Measurements from ENCODE around the gene TUBGCP4.

Gene TUBGCP4

GRCh38 chr15:43420876-43421275 lies 50.0 kb downstream of the TUBGCP4 start:
- TF ChIP-seq FOXP2 (optimal IDR thresholded peaks at IDR 0.05; ENCODE audit: borderline replicate concordance, extremely low read depth, extremely low read length, insufficient read depth) (no peak), TAF1 (IDR thresholded peaks at IDR 0.05; ENCODE audit: borderline replicate concordance, insufficient read depth, low read length) (no peak), REST (IDR thresholded peaks at IDR 0.05; ENCODE audit: insufficient read depth in 1 of 2, low read depth in 2 of 2, low read length in 2 of 2) (no peak), SIN3A (IDR thresholded peaks at IDR 0.05; ENCODE audit: borderline replicate concordance, insufficient read depth, low read length) (no peak), POLR2AphosphoS5 (IDR thresholded peaks at IDR 0.05; ENCODE audit: low read depth, low read length) (no peak)

- TF ChIP-seq REST (IDR thresholded peaks at IDR 0.05; ENCODE audit: insufficient read depth in 1 of 2, low read depth in 2 of 2, low read length in 2 of 2) (no peak), TAF1 (IDR thresholded peaks at IDR 0.05; ENCODE audit: borderline replicate concordance, insufficient read depth, low read length) (no peak), POLR2AphosphoS5 (IDR thresholded peaks at IDR 0.05; ENCODE audit: low read depth, low read length) (no peak), FOXP2 (optimal IDR thresholded peaks at IDR 0.05; ENCODE audit: borderline replicate concordance, extremely low read depth, extremely low read length, insufficient read depth) (no peak), SIN3A (IDR thresholded peaks at IDR 0.05; ENCODE audit: borderline replicate concordance, insufficient read depth, low read length) (no peak)
Observed at GRCh38 chr15:43423793-43424192, 52.9 kb downstream of the TUBGCP4 start.

GRCh38 chr15:43429687-43430086 lies 58.8 kb downstream of the TUBGCP4 start:
- TF ChIP-seq TAF1 (IDR thresholded peaks at IDR 0.05; ENCODE audit: borderline replicate concordance, insufficient read depth, low read length) (no peak), POLR2AphosphoS5 (IDR thresholded peaks at IDR 0.05; ENCODE audit: low read depth, low read length) (no peak), FOXP2 (optimal IDR thresholded peaks at IDR 0.05; ENCODE audit: borderline replicate concordance, extremely low read depth, extremely low read length, insufficient read depth) (no peak), SIN3A (IDR thresholded peaks at IDR 0.05; ENCODE audit: borderline replicate concordance, insufficient read depth, low read length) (no peak), REST (IDR thresholded peaks at IDR 0.05; ENCODE audit: insufficient read depth in 1 of 2, low read depth in 2 of 2, low read length in 2 of 2) (no peak)

- TF ChIP-seq REST (IDR thresholded peaks at IDR 0.05; ENCODE audit: insufficient read depth in 1 of 2, low read depth in 2 of 2, low read length in 2 of 2) (no peak), SIN3A (IDR thresholded peaks at IDR 0.05; ENCODE audit: borderline replicate concordance, insufficient read depth, low read length) (no peak), FOXP2 (optimal IDR thresholded peaks at IDR 0.05; ENCODE audit: borderline replicate concordance, extremely low read depth, extremely low read length, insufficient read depth) (no peak), TAF1 (IDR thresholded peaks at IDR 0.05; ENCODE audit: borderline replicate concordance, insufficient read depth, low read length) (no peak), POLR2AphosphoS5 (IDR thresholded peaks at IDR 0.05; ENCODE audit: low read depth, low read length) (no peak)
Observed at GRCh38 chr15:43433165-43433564, 62.3 kb downstream of the TUBGCP4 start.
